ENCODE data around the gene SIPA1L3.

Gene SIPA1L3

DNA sequence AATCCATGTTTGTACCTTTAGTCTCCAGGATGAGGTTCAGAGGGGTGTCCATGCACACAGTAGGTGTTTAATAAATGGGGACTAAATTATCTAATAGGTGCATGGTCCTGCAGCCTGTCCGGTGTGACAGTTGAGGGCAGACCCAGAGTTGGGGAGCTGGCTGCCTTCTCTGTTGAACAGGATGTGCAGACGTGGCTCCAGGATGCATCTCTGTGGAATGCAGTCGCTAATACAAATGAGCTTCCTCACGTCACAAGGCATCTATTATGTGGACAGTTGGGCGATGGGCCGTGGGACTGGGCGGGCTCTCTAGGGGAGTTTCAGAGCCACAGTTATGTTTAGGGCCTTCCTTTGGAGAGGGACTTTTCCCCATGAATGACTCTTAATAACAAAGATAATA, 71.0 kb downstream of the SIPA1L3 start:
- no peak for DNase-seq

DNA sequence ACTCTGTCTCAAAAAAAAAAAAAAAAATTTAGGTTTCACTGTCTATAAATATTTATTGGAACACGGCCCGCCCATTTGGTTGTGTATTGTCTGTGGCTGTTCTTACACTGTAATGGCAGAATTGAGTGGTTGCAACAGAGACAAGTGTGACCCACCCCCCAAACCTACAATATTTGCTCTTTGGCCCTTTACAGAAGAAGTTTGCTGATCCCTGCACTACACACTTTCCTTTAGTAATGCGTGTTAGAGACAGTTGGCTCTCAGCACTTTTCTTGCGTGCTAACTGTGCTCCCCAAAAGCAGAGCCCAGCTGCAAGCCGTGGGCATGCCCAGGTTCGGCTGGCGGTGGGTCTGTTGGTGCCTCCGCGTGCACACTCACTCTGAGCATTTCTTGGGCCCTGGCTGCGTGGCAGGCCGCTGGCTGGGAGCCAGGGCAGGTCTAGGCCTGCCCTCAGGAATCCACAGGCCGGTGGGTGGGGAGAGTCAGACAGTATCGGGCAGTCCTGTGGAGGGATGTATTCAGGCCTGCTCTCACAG, 72.6 kb downstream of the SIPA1L3 start:
- DNase-seq, result no peak

DNA sequence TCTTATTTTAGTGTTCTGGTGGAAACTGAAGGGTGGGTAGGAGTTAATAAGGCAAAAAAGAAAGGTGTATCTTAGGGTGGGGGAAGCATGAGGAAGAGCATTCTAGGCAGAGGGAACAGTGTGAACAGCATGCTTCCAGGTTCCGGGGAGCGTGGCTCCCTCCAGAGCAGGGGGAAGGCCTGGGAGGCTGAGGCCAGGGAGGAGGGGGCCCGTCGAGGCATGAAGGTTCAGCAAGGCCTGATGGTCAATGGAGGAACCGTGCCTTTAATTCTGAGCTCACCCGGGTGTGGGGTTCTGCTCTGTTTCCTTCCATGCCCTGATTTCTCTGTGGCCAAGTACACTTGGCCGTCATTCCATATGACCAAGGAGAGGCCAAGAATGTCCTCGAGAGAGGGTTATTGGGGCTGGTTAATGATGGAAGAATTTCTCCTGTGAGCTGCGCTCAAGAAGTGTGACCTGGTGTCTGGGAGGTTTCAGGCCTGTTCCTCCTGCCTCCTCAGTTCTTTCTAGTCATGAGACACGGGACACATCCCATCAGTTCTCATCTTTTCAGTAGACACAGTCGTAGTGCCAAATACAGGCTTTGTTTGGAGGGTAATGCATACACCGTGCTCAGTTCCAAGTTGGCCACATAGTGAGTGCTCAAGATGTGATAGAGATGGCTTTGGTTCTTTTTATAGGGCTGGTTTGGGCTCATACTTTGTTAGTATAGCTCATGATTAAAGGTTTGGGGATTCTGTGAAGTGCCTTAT, 73.6 kb downstream of the SIPA1L3 start:
- no peak for DNase-seq

DNA sequence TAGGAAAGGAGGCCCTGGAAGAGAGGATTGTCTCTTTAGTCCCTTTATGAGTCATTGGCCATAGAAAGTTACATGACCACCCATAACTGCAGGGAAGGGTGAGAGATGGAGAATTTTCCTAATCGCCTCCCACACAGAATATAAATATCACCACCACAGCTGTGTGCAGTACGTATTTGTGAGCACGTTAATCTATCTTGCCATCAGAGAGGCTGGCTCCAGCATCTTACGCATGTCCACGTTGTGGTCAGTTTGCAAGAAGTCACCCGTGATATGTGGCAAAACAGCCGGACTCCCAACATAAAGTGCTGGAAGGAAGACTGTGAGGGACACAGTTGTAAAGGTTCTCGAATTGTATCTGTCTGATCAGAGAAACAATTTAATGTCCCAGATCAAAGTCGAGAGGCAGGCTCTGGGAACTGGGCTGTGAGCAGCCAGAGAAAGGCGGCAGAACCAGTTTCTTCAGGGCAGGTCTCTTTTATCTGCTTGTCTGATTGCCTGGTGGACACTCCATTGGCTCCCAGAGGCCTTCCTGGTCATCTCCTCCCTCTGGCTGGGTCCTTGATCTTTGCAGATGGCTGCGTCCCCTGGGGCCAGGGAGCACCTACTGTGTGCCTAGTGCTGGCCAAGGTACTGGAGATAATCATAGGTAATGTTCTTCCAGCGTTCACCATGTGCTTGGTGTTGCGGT, 74.9 kb downstream of the SIPA1L3 start:
- DNase-seq, result no peak

DNA sequence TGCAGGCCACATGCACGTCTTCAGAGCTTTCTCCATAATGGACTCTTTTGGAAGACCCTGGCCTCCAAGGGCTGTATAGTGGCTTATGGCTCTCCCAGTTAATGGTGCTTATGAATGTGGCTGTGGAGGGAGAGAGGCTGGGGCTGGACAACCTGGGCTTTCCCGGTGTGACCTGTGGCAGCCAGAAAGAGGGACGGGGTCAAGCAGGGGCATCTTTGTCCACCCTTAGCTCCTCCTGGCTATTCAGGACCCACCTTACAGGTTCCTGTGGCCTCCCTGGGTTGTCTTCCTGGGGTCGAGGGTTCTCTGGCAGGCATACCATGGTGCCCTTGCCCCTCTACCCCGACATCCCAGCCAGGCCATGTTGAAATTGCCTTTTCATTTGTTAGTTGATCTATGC, 75.6 kb downstream of the SIPA1L3 start:
- no peak for DNase-seq

DNA sequence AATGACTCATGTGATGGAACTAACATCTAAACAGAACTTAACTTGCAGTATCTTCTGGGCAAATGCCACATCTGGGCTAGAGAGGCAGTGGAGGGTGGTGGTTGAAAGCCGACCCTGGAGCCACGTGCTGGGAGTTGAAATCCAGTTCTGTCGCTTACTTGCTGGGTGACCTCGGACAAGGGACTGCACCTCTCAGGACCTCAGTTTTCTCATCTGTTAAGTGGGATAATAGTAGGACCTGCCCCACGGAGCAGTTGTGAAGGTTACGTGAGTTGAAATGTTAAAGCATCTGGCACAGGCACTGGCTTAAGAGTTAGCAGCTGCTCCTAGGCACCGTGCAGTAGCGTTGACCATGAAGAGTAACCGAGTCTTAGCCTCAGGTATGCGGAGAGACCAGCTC, 76.1 kb downstream of the SIPA1L3 start:
- no peak for DNase-seq

DNA sequence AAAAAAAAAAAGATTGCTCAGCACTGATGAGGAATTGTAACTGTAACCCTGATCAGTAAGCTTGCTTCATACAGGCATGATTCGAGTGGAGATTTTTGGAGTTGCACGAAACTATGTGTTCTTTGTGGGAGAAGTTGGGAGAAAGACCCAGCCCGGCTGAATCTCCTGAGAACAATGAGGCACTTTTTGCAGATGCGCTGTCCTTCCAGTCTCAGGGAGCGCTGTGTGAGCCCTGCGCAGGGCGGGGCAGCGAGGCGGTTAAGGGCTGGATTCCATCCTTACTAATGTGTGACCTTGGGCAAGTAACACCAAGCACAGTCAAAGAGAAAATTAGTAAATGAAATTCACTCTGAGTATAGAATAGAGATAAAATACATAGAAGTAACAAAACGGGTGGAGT, 76.9 kb downstream of the SIPA1L3 start:
- no peak for DNase-seq

DNA sequence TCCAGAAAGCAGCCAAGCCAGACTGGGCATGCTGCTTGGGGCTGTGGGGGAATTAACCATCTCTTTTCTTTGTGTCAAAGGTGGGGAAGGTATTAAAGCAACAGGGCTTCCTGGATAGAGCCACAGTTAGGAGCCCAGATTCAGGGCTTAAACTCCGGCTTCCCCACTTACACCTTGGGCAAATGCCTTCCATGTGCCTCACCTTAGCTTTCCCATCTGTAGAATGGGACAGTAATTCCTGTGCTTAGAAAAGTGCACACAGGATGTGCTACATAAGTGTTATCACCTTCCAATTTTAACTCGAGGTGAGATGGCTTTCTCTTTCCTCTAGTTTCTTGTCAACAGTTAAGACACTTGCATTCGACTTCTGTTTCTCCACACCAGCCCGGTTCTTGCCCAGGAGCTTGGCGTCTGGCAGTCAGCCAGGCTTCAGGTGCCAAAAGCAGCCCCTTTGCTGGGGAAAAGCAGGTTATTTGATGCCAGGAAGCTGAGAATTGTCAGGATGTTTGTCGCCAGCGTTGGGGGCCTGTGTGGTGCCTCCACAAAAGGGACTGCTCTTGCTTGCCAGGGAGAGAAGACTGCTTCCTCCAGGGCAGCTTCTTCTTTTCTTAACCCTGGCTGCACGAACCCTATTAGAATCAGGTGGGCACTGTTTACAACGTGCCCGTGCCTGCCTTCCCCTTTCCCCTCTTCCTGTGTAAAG, 79.2 kb downstream of the SIPA1L3 start:
- no peak for DNase-seq

DNA sequence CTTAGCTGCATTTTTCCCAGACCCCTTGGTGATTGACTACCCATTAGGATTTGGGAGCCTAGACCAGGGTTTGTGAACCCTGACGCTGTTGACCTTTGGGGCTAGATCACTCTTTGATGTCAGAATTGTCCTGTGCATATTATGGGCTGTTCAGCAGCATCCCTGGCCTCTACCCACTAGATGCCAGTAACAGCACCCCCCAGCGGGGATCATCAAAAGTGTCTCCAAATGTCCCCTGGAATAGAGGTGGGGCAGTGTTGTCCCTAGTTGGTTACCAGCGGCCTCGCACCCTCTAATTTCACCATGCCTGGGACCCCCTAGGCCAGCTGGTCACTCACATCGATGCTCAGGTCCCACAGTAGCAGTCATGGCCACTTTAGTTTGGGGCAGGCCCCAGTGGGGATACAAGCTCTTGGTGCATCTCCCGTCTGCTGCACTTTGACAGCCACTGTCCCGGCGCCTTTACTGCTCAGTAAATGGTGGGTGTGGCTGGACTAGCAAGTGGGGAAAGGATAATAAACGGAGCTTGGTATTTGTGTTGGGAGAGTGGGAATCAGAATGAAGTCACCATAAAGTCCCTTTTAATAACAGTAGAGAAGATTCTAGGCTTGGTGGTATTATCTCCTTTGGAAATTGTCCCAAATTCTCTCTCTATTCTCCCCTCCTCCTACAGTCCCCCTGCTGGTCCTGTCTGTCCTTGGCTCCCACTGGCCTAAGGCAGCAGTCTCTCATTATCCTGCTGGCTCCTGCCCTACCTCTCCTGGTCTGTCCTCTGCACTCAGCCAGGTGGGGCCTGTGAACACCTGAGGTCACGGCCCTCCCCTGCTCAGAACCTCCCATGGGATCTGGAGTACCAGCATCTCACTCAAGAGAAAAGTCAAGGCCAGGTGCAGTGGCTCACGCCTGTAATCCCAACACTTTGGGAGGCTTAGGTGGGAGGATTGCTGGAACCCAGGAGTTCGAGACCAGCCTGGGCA, 80.6 kb downstream of the SIPA1L3 start:
- no peak for DNase-seq

DNA sequence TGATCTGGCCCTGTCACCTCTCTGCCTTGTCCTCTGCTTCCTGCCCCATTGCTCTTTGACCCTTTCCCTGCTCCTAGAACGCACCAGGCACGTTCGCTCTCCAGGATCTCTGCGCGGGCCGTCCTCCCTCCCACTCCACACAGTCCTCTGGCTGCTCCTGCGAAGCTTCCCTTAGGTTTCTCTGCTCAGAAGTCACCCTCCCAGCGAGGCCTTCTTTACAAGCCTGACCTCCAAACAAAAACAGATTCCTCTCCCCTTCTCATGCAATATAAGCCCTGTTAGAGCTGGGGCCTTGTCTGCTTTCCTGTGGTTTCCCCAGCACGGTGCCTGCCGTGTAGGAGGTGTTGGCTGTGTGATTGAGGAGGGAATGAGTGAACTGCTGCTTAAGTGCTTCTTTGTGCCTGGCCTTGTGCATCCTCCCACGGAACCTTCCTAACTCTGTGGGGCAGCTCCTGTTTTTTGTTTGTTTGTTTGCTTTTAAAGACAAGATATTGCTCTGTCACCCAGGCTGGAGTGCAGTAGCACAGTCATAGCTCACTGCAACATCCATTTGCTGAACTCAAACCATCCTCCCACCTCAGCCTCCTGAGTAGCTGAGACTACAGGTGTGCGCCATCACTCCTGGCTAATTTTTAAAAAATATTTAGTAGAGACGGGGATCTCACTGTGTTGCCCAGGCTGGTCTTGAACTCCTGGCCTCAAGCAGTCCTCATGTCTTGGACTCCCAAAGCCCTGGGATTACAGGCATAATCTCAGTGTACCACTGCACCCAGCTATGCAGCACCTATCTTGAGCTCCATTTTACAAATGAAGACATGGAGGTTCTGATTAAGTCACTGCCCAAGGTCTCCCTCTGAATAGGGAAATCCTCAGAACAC, 82.0 kb downstream of the SIPA1L3 start:
- no peak for DNase-seq

DNA sequence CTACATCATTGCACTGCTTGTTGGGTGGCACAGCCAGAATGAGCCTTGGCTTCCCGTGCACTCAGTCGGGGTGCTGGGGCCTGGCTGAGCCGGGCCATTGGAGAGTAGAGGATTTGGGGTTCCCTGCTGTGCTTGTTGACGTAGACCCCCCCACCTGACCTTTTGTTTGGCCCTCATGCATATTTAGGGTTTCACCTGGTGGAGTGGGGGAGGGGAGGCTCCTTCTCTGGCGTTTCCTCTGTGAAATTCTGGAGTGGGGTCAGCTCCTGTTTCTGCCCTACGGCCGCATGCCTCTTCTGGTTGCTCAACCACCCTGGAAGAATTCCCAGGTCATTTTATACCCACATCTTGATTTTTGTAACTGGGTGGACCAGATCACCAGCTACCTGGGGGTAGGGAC, 82.8 kb downstream of the SIPA1L3 start:
- no peak for DNase-seq

DNA sequence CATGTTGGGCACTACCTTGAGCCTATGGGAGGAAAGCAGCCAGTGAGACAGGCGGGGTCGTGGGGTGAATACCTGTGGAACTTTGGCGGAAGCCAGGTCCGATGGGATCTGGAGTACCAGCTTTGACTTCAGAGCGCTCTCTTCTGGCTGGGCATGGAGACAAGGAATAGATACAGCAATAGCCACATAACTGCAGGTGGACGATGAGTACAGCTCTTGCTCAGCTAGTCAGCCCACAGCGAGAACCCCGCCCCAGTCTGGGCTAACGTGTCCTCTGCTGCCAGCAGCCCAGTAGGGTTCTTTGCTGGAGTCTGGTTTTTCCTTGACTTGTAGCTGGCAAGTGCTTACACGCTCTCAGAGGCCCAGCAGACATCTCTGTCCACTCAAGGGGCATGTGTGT, 83.4 kb downstream of the SIPA1L3 start:
- DNase-seq, result no peak

DNA sequence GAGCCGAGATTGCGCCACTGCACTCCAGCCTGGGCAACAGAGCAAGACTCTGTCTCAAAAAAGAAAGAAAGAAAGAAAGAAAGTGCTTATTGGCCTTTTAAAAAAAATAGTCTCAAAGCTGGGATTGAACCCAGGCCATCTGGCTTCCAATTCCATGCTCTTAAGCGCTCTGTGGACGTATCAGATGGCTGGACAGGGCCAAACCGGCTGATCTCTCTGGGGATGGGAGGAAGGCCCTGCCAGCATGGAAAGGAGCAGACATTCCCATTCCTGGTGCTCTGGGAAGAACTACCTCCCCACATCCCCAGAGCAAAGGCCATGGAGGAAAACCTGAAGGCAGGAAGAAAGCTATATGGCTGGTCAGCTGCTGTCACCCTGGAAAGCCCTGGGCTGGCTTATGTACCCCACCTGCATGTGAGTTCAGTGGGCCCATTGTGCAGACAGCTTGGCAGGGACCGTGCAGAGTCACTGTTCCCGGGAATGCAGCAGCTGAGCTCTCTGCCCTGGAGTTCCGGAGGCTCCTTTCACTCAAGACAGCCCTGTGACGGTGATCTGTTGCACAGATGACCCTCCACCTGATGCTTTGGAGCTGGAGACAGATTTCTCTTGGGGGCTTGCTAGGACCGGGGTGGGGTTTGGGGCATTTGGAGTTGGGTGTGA, 84.3 kb downstream of the SIPA1L3 start:
- no peak for DNase-seq

DNA sequence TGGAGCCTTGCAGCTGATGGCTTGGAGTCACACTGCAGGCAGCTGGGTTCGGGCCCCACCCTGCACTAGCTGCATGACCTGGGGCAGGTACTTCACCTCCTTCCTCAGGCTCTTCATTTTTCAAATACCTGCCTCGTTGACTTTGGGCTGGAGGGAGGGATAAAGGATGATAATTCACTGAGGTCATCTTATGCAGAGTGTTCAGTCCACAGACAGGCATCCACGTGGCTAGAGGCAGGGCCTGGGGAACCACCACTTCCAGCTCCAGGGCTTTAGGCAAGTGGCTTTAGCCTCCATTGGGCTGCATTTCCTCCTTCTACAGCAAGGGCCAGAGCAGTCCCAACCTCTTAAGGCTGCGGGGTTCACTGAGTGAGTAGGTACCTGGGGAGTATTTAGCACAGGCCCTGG, 84.8 kb downstream of the SIPA1L3 start:
- DNase-seq, result no peak

DNA sequence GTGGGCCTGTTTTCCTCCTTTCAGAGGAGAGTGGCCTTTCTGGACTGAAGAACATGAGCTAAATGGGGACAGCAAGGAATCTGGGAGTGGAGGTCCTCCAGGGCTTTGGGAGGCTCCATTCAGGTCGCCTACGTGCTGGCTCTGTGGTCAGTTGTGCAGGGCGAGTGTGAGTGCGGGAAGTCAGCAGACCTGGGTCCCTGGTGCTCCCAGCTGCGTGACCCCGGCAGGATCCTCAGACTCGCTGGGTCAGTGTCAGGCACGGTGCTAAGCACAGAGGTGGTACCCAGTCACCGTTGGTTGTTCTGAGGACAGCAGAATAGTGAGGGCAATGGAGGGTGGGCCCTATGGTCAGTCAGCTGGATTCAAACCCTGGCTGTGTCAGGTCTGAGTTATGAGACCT, 85.8 kb downstream of the SIPA1L3 start:
- DNase-seq, result no peak

DNA sequence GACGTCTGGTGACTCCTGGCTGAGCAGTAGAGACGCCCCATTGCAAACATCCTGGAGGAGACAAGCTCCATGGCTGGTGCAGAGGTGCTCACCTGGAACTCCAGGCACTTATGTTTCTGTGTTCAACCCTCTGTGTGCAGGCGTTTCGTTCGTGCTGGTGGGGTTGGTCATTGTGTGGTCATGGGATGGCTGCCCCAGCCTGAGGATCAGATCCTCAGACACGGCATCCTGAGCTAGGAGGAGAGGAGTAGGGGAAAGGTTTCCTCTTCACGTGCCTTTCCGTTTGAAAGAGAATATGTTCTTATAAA, 87.8 kb downstream of the SIPA1L3 start:
- DNase-seq, result no peak

DNA sequence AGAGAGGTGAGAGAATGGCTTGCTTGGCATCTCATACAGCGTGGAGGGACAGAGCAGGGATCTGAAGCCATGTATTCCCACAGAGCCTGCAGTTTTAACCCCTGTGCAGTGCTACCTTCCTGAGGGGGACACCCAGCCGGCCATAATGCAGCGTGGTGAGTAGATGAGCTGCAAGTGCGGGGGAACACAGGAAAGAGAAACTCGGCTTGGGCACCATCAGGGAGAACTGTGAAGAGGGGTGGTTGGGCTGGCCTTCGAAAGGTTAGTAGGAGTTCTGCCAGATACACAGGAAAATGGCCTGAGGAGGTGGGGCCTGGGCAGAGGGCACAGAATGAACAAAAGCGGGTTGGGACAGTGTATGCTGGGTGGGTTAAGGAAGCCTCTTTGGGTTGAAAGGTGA, 88.3 kb downstream of the SIPA1L3 start:
- DNase-seq, result no peak

DNA sequence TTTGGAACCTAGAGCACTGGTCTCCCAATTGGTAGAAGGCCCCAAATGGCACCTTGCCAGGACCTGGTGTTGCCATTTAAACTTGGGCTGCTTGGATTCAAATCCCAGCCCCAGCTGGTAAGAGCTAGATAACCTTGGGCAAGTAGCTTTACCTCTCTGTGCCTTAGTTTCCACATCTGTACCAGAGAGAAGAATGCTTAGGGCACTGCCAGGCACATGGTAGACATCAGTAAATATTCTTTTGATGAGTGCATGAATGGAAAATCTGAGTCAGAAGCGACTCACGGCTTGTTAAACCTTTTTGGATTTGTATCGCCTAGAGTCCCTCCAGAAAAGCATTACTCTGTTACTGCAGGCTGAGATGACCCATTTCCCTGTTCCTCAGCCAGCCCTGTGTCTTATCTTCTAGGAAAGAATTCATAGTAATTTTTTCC, 90.9 kb downstream of the SIPA1L3 start:
- no peak for DNase-seq

DNA sequence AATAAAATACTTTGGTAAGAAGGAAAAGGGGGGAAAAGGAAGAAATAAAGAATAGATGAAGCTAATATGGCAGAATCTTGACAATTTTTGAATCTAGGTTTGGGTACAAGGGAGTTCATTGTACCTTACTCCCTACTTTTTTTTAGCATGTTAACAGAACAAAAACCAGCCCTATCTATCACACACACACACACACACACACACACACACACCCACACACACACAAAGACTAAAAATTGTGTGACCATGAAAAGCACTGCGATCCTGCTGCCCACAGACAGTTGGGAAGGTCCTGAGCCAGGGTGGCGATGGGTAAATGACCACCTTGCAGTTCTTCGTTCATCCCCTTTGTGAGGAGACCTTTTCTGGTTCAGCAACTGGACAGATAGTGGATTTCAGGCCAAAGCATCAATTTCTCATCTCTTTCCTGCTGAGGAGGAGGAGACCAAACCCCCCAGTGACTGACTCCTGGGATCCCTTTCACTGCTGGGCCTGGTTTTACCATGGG, 91.8 kb downstream of the SIPA1L3 start:
- DNase-seq, result no peak

DNA sequence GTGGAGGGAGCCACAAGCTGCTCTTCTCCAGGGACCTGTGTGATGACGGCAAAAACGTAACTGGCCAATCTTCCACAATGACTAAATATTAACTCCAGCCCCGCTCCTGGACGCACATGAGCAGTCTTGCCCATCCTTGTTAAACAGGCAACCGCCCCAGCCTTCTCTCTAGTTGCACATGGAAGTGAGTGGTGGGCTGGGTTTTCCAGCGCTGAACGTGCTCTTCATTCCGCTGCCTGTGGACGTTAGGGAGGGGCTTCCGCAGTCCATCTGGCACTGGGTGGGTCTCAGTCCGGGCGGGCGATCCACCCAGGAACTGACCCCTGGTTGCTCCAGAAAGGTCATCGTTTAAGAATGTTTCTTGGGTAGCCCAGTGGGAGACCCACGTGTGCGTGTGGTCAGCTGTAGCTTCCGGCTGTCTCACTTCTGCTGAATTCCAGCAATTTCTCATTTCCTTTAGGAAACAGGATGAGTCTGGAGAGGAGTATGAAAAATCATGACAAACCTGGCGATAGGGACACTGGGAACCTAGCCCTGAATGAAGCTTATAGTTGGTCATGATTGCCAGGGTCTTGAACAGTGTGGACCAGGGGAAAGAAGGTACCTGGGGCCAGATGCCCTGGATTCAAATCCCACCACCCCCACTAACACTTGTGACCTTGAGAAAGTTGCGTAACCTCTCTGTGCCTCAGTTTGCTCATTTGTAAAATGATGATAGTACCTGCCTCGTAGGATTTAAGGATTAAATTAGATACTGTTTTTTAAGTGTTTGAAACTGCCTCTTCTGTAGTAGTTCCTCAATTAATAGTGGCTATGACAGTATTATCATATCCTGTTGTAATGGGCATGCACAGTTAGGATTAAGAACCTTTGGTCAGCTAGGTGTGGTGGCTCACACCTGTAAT, 92.6 kb downstream of the SIPA1L3 start:
- no peak for DNase-seq
